Activated CD8-positive, alpha-beta memory T cell treated with anti-CD3 and anti-CD28 coated beads for 36 hours (primary cell): ENCODE measurements around the gene TRIM14. TPM values are rescaled to one million over a fixed set of nuclear protein-coding genes. Genes with fewer than 3 reads are reported as not detected.
"Not testable (repeated sequence)": the region's sequence is repeated elsewhere in the genome, so short reads cannot be mapped to it uniquely, and the experiment has no call there.

Source experiments
- CTCF ChIA-PET: fragments of 350-600 bp; sonication (Branson Sonifier 250); formaldehyde crosslinking; loops from one replicate; lab custom pipeline; 2021; ENCODE audit warnings: antibody characterized with exemption; lab: Charles Lee
- POLR2A ChIA-PET: fragments of 350-600 bp; sonication (Branson Sonifier 250); formaldehyde crosslinking; loops from one replicate; lab custom pipeline; 2021; ENCODE audit warnings: antibody characterized with exemption; lab: Charles Lee
- total RNA-seq, 2 experiments: library from RNA; stranded (reverse); gene quantifications; one replicate each; pipeline ENCODE4 v1.2.3, GENCODE V29; 2021

TRIM14 gene
- total RNA-seq, 2 experiments from 2014 or later: 44.6 to 45.1 TPM

DNA sequence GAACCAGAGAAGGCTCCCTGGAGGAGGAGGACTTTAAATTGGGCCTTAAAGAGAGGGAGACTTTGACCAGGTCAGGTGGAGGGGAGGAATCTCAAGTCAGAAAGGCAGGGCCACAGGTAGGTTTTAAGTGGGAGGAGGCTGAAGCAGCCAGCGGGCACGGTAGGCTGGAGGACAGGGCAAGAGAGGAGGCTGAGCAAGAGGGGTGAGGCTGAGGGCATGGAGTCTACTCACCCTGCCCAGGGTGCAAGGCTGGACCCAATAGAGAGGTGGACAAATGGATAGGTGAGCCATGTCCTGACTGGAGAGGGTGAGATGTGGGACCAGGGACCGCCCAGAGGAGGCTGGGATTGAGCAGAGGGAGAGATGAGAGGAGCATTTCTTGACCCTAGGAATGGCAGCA lies 25.6 kb upstream of the TRIM14 start:
- POLR2A ChIA-PET: no interaction called here
- CTCF ChIA-PET: no interaction called here

DNA sequence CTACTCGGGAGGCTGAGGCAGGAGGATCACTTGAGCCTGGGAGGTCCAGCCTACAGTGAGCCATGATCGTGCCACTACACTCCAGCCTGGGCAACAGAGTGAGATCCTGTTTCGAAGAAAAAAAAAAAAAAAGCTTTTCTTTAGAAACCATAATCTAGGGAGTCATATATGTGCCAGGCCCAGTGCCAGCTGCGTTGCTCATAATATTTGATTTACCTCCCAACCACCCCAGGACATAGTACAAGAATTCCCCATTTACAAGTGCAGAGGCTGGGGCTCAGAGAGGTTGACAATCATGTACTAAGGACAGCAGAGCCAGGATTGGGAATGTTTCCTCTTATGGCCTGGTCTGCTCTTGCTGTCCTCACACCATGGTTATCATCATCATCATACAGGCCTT lies 25.1 kb upstream of the TRIM14 start:
- ChIA-PET POLR2A (no interaction called here), CTCF (no interaction called here)

- CTCF ChIA-PET: no interaction called here
- POLR2A ChIA-PET: no interaction called here
Measured at GRCh38 chr9:98142925-98143481, 24.0 kb upstream of the TRIM14 start.

GRCh38 chr9:98142182-98142907 lies 23.3 kb upstream of the TRIM14 start:
- ChIA-PET POLR2A (no interaction called here), CTCF (no interaction called here)

GRCh38 chr9:98140503-98140902 lies 21.5 kb upstream of the TRIM14 start:
- CTCF ChIA-PET: no interaction called here
- POLR2A ChIA-PET: no interaction called here

DNA sequence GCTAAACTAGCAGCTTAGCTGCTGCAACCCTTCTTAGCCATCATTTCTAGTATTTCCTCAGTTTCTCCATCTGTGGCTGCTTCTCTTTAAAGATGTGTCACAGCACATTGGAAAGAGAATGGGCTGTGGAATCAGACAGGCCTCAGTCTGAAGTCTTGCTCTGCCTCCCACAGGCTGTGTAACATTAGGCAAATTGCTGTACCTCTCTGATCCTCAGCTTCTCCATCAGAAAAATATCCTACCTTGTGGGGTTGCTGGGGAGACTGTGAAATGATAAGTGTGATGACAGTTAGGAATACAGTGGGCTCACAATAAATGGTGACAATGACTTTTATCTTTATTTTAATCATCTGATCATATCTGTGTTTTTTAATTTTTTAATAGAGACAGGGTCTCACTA lies 17.5 kb upstream of the TRIM14 start:
- ChIA-PET POLR2A (no interaction called here), CTCF (no interaction called here)

DNA sequence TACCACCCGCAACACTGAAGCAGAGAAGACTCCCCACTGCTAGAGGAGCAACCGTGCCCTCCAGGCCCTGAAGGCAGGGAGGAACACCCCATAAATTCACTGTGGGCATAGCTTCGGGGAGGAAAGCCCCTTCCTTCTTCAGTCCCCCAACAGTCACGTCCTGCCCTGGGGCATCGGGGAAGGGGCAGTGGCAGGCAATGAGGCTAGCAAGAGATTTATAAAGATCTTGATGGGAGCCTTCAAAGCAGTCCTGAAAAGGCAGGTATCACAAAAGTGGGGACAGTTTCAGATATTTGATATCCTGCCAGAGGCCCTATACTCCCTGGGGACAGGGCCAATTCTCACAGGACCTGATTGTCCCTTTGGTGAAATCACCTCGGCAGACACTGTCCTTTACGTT lies 16.9 kb upstream of the TRIM14 start:
- CTCF ChIA-PET: no interaction called here
- POLR2A ChIA-PET: no interaction called here

DNA sequence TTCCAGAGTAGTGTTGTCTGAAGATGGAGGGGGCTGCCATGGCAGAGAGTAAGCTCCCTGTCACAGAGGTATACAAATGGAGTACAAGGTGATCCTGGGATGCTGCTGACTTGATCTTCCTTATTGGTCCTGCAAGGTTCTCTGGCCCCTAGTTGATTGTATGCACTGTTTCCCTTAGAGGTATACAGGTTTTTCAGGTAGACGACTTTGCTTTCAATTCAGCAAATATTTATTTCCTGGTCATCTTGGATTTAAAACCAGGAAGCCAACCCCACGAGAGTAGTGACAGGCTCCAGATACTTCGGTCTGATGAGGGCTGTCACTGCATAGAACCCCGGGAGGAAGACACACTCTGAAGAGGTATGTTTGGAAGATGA lies 16.5 kb upstream of the TRIM14 start:
- ChIA-PET CTCF (interaction anchor here (1.2 kb wide), 1 partner anchor 26 kb away, joined by 3 read pairs; no protein-coding TSS in a partner anchor), POLR2A (no interaction called here)

DNA sequence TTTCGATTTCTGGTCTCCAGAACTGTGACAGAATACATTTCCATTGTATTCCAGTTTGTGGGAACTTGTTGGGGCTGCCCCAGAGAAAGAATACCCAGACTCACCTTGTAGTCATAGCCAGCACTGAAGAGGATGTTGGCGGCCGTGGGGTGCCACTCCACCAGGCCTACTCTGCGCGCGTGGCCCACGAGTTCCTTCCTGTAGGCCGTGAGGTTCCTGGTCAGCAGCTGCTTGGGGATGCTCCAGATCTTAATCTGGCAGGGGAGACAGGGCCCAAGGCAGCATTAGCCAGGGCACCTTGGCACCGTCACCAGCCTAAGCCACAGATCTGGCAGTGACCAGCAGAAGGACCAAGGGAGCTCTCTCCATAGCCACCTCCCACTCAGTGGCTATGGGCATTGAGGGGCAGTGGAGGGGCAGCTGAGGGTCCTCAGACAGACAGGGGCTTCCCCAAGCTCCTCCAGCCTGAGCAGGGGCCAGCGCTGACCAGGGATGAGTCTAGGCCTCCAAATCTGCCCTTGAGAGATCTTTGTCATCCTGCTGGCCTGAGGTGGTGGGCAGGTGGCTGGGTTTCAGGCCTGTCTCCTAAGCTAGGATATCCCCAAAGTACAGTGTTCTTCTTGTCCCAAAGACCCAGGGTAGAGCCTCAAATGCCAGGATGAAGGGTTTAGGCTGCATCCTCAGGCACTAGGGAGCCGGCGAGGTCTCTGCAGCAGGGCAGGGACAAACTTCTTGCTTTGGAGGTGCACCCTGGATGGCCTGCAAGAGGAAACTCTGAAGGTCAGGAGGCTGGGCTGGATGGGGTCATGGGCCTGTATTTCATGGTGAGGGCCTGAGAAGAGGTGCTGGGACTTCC lies 15.9 kb upstream of the TRIM14 start:
- CTCF ChIA-PET: interaction anchor here (1.2 kb wide), 1 partner anchor 25 kb away, joined by 3 read pairs; no protein-coding TSS in a partner anchor
- POLR2A ChIA-PET: no interaction called here

- CTCF ChIA-PET: no interaction called here
- POLR2A ChIA-PET: no interaction called here
Measured at GRCh38 chr9:98132806-98133631, 14.0 kb upstream of the TRIM14 start.

- ChIA-PET CTCF (no interaction called here), POLR2A (no interaction called here)
Measured at GRCh38 chr9:98132158-98132557, 13.1 kb upstream of the TRIM14 start.

DNA sequence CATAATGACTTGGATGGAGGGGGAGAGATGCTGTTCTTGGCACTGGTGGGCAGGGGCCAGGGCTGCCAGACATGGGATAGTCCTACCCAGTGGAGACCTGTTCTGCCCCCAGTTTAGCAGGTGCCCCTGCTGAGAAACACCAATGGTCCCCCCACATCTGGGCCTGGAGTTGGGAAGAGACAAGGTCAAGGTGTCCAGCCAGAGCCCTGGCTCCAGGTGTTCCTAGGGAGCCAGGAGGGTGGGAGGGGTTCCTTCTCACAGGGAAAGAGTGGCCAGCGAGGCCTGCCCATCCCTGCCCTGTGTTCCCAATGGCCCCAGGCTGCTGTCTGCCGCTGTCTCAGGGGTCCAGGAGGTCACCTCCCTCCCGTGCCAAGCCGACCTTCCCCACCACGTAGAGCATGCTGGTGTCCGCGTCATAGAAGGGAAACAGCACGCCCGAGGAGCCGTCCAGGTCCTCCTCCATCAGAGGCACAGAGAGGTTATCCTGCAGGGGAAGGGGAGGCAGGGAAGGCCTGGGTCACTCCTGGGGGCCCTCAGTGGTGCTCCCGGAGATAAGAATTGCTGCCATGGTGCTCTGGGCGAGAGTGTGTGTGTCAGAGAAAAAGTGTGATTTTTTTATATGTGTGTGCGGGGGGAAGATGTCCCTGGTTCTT lies 11.7 kb upstream of the TRIM14 start:
- CTCF ChIA-PET: no interaction called here
- POLR2A ChIA-PET: no interaction called here

DNA sequence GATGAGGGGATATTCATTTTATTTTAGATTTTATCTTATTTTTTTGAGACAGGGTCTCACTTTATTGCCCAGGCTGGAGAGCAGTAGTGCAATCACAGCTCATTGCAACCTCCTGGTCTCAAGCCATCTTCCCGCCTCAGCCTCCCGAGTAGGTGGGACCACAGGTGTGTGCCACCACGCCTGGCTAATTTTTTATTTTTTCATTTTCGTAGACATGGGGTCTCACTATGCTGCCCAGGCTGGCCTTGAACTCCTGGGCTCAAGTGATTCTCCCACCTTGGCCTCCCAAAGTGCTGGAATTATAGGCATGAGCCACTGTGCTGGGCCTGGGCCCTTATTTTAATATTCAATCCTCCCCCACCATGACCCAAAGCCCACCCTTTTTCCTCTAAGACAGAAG lies 11.0 kb upstream of the TRIM14 start:
- CTCF ChIA-PET, POLR2A ChIA-PET: not testable (repeated sequence)

GRCh38 chr9:98129451-98129881 lies 10.4 kb upstream of the TRIM14 start:
- POLR2A ChIA-PET: no interaction called here
- CTCF ChIA-PET: no interaction called here

GRCh38 chr9:98128316-98128715 lies 9.3 kb upstream of the TRIM14 start:
- POLR2A ChIA-PET: no interaction called here
- CTCF ChIA-PET: interaction anchor here (0.6 kb wide), 1 partner anchor 54 kb away, joined by 3 read pairs; no protein-coding TSS in a partner anchor

DNA sequence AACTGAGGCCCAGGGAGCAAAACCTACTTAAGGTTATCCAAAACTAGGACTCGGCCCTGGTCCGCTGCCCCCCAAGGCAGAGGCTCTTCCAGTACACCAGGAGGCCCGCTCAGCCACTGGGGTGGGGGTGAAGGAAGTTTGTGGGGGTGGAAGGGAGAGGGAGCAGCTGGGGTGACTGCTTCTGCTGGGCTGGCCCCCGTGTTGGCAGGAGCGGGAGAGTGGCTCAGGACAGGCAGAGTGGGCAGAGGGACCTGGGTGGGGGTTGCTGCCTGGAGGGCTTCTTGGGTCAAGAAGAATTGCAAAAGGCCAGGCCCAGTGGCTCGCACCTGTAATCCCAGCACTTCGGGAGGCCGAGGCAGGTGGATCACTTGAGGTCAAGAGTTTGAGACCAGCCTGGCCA lies 8.2 kb upstream of the TRIM14 start:
- ChIA-PET CTCF (no interaction called here), POLR2A (no interaction called here)

GRCh38 chr9:98124637-98125426 lies 5.8 kb upstream of the TRIM14 start:
- ChIA-PET CTCF (interaction anchor here (0.5 kb wide), 1 partner anchor 9 kb away, joined by 4 read pairs; no protein-coding TSS in a partner anchor), POLR2A (no interaction called here)

GRCh38 chr9:98124091-98124490 lies 5.1 kb upstream of the TRIM14 start:
- CTCF ChIA-PET: not testable (repeated sequence)

More at GRCh38 chr9:98124091-98124490, 5.1 kb upstream of the TRIM14 start:
- POLR2A ChIA-PET: not testable (repeated sequence)
